Caco-2 (cell line): ENCODE results near the gene PDRG1. TPM values are rescaled to one million over a fixed set of nuclear protein-coding genes. Genes with fewer than 3 reads are reported as not detected.

Source experiments
- BruUV-seq: library from RNA; stranded (reverse); fragments of 400-500 nt; replicated peaks from 2 replicates; lab custom pipeline; 2021; lab: Mats Ljungman, UMichigan
- CTCF ChIA-PET: fragments of 300-600 bp; sonication (Branson Sonifier 250); formaldehyde crosslinking; loops from one replicate; lab custom pipeline; 2022; ENCODE audit warnings: antibody characterized with exemption; lab: Charles Lee
- POLR2A ChIA-PET: fragments of 300-600 bp; sonication (Branson Sonifier 250); formaldehyde crosslinking; loops from one replicate; lab custom pipeline; 2022; ENCODE audit warnings: antibody characterized with exemption; lab: Charles Lee
- DNase-seq, 2 experiments: peaks; one replicate each; pipeline versions ENCODE4 v3.0.0 to v3.0.0-alpha.2; 2020 to 2022
- H3K27me3 ChIP-seq: replicated peaks from 2 replicates; pipeline ENCODE4 v1.6.0; 2011; ENCODE audit warnings: low read length; ENCODE audit not compliant: control insufficient read depth, insufficient read depth
- H3K36me3 ChIP-seq: 2 replicates; pipeline ENCODE4 v1.5.1; 2011; ENCODE audit warnings: low read length; ENCODE audit not compliant: control insufficient read depth, insufficient read depth
- H3K4me1 ChIP-seq: fragments of 250-450 bp; sonication (Bioruptor Pico); 2 replicates; pipeline ENCODE4 v1.5.1; 2020; ENCODE audit warnings: mild to moderate bottlenecking
- H3K4me3 ChIP-seq: 2 replicates; pipeline ENCODE4 v1.5.1; 2011; ENCODE audit warnings: low read depth, mild to moderate bottlenecking, control low read depth, low read length
- H3K9me3 ChIP-seq: fragments of 250-450 bp; sonication (Bioruptor Pico); 2 replicates; pipeline ENCODE4 v1.5.1; 2020; ENCODE audit warnings: mild to moderate bottlenecking, moderate library complexity
- H3K27ac Mint-ChIP-seq: one replicate; pipeline ENCODE4 v1.8.0; 2022; ENCODE audit warnings: mixed read lengths; ENCODE audit not compliant: unreplicated experiment
- H3K27me3 Mint-ChIP-seq: one replicate; pipeline ENCODE4 v1.8.0; 2022; ENCODE audit warnings: mixed read lengths; ENCODE audit not compliant: insufficient read depth, unreplicated experiment
- H3K36me3 Mint-ChIP-seq: one replicate; pipeline ENCODE4 v1.8.0; 2022; ENCODE audit warnings: mild to moderate bottlenecking, mixed read lengths; ENCODE audit not compliant: insufficient read depth, unreplicated experiment
- H3K4me1 Mint-ChIP-seq: one replicate; pipeline ENCODE4 v1.8.0; 2022; ENCODE audit warnings: low read depth, mixed read lengths; ENCODE audit not compliant: unreplicated experiment
- H3K4me3 Mint-ChIP-seq: one replicate; pipeline ENCODE4 v1.8.0; 2022; ENCODE audit warnings: mild to moderate bottlenecking, moderate library complexity, mixed read lengths; ENCODE audit not compliant: unreplicated experiment
- H3K9me3 Mint-ChIP-seq: one replicate; pipeline ENCODE4 v1.8.0; 2022; ENCODE audit warnings: mixed read lengths; ENCODE audit not compliant: unreplicated experiment
- intact Hi-C: fragments of 100-400 bp; cut with micrococcal nuclease; formaldehyde crosslinking; loops from one replicate; pipeline ENCODE4 v1.10.0; 2022; ENCODE audit not compliant: unreplicated experiment
- total RNA-seq: library from RNA; stranded (reverse); gene quantifications from 2 replicates; pipeline ENCODE4 v1.2.3, GENCODE V29; 2022
- TF ChIP-seq, protein P1 (sequence below), 2 experiments: fragments of 200-600 bp in 1 of 2; IDR thresholded peaks; 1 replicate in 1 of 2; 2 replicates in 1 of 2; pipeline versions ENCODE4 v1.5.1 to v1.8.0; 2011 to 2022; ENCODE audit warnings: antibody characterized with exemption in 1 of 2, control low read depth in 1 of 2, inconsistent platforms in 1 of 2, low read depth in 1 of 2, low read length in 1 of 2, mild to moderate bottlenecking in 1 of 2, moderate library complexity in 1 of 2; ENCODE audit not compliant: insufficient read depth in 1 of 2, severe bottlenecking in 1 of 2, unreplicated experiment in 1 of 2

Gene PDRG1
- total RNA-seq, 1 experiment from 2014 or later, result 56.8 TPM

DNA sequence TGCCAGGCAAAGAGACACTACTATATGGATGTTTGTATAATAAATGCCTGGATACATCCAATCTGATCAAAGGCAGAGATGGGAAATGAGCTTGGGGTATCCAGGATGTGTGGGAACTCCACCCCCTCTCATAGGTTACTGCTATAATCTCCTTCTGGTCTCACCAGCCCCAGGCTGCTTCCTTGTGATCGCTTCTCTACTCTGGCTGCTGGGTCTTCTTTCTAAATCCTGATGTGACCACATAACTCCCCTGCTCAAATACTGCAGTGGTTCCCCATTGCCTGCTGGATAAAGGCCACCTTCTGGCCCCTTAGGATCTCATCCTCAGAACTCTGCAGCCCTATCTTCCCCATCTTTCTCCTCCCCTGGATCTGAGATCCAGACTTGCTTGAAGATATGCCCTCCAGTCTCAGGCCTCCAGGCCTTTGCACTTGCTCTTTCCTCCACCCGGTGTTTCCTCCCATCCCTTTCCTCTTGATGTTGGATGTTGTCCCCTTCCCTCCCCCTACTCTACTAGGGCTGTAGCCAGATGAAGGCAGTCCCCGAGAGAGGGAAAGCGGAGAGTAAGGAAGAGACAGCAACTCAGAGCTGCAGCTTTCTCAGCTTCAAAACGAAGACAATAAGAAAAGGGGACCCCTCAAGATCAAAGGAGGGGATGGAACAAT is 15.3 kb upstream of the PDRG1 start:
- intact Hi-C loops, result loop anchor here (5.0 kb wide), 2 partner anchors 50 to 65 kb away; no protein-coding TSS in a partner anchor
- Mint-ChIP-seq H3K4me3 (peak overlapping the region; percentile 44), H3K36me3 (no peaks in the 10 kb centered on the region), H3K4me1 (no peaks in the 10 kb centered on the region), H3K9me3 (no peaks in the 10 kb centered on the region), H3K27ac (no peak overlapping the region), H3K27me3 (peaks cover 35% of the 10 kb centered on the region)
- 0 out of 2 replicates have a peak, but pooled peaks cover 6% of the 10 kb centered on the region for H3K4me1 ChIP-seq
- CTCF ChIA-PET, result interaction anchor here (0.5 to 2.9 kb wide), 3 partner anchors 15 to 114 kb away, joined by 3 to 23 read pairs (median 3); partner anchors contain the start of gene PDRG1
- 0 out of 2 replicates have a peak, but pooled peaks cover 3% of the 10 kb centered on the region for H3K9me3 ChIP-seq
- no peaks in the 10 kb centered on the region for H3K36me3 ChIP-seq
- POLR2A ChIA-PET, result interaction anchor here (0.6 kb wide), 1 partner anchor 38 kb away, joined by 4 read pairs; no protein-coding TSS in a partner anchor
- TF ChIP-seq, protein P1, sequence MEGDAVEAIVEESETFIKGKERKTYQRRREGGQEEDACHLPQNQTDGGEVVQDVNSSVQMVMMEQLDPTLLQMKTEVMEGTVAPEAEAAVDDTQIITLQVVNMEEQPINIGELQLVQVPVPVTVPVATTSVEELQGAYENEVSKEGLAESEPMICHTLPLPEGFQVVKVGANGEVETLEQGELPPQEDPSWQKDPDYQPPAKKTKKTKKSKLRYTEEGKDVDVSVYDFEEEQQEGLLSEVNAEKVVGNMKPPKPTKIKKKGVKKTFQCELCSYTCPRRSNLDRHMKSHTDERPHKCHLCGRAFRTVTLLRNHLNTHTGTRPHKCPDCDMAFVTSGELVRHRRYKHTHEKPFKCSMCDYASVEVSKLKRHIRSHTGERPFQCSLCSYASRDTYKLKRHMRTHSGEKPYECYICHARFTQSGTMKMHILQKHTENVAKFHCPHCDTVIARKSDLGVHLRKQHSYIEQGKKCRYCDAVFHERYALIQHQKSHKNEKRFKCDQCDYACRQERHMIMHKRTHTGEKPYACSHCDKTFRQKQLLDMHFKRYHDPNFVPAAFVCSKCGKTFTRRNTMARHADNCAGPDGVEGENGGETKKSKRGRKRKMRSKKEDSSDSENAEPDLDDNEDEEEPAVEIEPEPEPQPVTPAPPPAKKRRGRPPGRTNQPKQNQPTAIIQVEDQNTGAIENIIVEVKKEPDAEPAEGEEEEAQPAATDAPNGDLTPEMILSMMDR (IDR thresholded peaks at IDR 0.05; ENCODE audit: insufficient read depth in 1 of 2, low read depth in 1 of 2, low read length in 1 of 2, severe bottlenecking in 1 of 2, unreplicated experiment in 1 of 2), result no peak
- H3K27me3 ChIP-seq, result peaks cover 2% of the 10 kb centered on the region
- no TSS peak for BruUV-seq
- H3K4me3 ChIP-seq, result no peak overlapping the region
- no peak for DNase-seq

GRCh38 chr20:31963889-31964288 is 12.0 kb upstream of the PDRG1 start:
- Histone ChIP-seq H3K4me1 (0 out of 2 replicates have a peak, but pooled peaks cover 4% of the 10 kb centered on the region), H3K9me3 (0 out of 2 replicates have a peak, but pooled peaks cover 3% of the 10 kb centered on the region), H3K36me3 (no peaks in the 10 kb centered on the region), H3K27me3 (peaks cover 2% of the 10 kb centered on the region), H3K4me3 (no peak overlapping the region)
- Mint-ChIP-seq H3K27ac (no peak overlapping the region), H3K4me1 (no peaks in the 10 kb centered on the region), H3K36me3 (no peaks in the 10 kb centered on the region), H3K27me3 (peaks cover 43% of the 10 kb centered on the region), H3K9me3 (no peaks in the 10 kb centered on the region), H3K4me3 (no peak overlapping the region)
- POLR2A ChIA-PET, result no interaction called here
- TF ChIP-seq, protein P1 (IDR thresholded peaks at IDR 0.05; ENCODE audit: insufficient read depth in 1 of 2, low read depth in 1 of 2, low read length in 1 of 2, severe bottlenecking in 1 of 2, unreplicated experiment in 1 of 2), result no peak
- CTCF ChIA-PET, result interaction anchor here (1.5 kb wide), 1 partner anchor 12 kb away, joined by 8 read pairs; the partner anchor contains the start of gene PDRG1
- no peak for DNase-seq
- BruUV-seq, result no TSS peak
- intact Hi-C loops, result no loop called here

GRCh38 chr20:31962761-31963160 is 10.9 kb upstream of the PDRG1 start:
- Mint-ChIP-seq H3K4me1 (no peaks in the 10 kb centered on the region), H3K4me3 (no peak overlapping the region), H3K36me3 (no peaks in the 10 kb centered on the region), H3K27ac (no peak overlapping the region), H3K9me3 (no peaks in the 10 kb centered on the region), H3K27me3 (peaks cover 43% of the 10 kb centered on the region)
- H3K4me3 ChIP-seq, result no peak overlapping the region
- DNase-seq, result no peak
- CTCF ChIA-PET, result interaction anchor here (1.5 kb wide), 1 partner anchor 11 kb away, joined by 8 read pairs; the partner anchor contains the start of gene PDRG1
- TF ChIP-seq, protein P1 (IDR thresholded peaks at IDR 0.05; ENCODE audit: insufficient read depth in 1 of 2, low read depth in 1 of 2, low read length in 1 of 2, severe bottlenecking in 1 of 2, unreplicated experiment in 1 of 2), result no peak
- intact Hi-C loops, result no loop called here
- no peaks in the 10 kb centered on the region for H3K9me3 ChIP-seq
- POLR2A ChIA-PET, result no interaction called here
- H3K36me3 ChIP-seq, result no peaks in the 10 kb centered on the region
- no TSS peak for BruUV-seq
- peaks cover 2% of the 10 kb centered on the region; the same call in 1 of the 2 replicates for H3K27me3 ChIP-seq
- no peaks in the 10 kb centered on the region for H3K4me1 ChIP-seq
